IPS-11a (cell line): Measurements from ENCODE around the gene NKD1.

ENCODE experiments used
- H3K4me3 ChIP-seq: one replicate; pipeline ENCODE4 v1.5.1; 2013; ENCODE audit warnings: low read depth, low read length, control low read depth

NKD1 gene

DNA sequence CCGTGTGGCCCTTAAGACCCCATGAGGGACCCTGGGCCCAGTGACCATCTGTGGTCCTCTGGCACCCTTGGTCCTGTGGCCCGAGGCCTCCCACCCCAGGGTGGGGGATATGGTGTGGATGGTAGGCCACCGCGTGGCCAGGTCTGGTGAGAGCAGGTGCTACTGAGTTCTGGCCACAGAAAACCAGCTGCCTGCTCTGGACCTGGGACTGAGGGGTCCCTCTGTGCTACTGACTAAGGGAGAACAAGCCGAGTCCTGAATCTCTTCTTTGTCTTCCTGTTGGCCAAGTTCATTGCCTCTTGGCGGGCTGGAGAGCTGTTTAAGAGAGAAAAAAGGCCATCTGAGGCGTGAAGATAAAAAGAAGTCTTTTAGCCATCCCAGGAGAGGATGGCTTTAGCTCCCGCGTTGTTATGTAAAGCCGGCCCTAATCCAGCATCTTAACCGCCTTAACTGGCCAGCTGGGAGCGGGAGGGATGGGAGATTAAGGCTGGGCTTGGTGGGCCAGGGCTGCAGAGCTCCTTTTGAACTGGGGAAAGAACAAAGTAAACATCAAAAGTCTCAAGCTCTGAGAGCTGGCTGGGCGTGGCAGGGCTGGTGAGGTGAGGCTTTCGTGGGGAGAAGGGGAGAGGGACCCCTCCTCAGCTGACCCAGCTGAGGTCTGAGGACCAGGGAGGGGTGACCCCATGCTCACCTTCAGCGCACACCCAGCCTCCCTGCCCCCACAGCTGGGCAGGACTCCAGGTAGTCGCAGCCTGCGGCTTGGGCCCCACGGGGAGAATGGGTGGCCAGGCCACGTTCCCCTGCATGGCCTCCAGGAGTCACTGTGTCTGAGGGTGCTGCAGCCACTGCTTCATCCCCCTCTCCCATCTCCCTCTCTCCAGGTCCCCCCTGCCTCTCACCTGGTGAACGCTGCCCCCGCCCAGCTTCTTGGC lies 62.4 kb downstream of the NKD1 start:
- no peak overlapping the region for H3K4me3 ChIP-seq

DNA sequence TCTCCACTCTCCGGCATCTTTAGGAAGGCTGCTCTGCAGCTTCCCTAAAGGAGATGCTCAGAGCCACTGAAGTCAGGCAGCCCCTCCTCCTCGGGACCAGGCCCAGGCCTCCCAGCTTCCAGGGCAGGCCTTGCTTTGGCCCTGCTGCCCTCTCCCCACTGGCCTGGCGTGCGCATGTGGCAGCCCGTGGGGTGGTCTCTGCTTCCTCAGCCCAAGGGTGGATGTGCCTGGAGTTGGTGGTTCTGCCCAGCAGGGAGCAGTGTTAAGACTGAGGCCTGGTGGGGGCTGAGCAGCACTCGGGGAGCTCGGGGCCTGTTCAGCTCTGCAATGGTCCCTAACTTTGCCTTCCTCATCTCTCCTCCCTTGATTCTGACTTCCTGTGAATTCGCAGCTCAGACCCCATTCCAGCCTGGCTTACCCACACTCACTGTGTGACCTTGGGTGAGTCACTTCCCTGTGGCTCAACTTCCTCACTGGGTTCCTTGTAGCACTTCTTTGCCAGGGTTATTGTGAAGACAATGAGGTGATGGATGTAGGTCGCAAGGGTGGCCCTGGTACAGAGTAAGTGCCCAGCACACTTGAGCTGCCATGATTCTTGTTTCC lies 63.2 kb downstream of the NKD1 start:
- no peak overlapping the region for H3K4me3 ChIP-seq

DNA sequence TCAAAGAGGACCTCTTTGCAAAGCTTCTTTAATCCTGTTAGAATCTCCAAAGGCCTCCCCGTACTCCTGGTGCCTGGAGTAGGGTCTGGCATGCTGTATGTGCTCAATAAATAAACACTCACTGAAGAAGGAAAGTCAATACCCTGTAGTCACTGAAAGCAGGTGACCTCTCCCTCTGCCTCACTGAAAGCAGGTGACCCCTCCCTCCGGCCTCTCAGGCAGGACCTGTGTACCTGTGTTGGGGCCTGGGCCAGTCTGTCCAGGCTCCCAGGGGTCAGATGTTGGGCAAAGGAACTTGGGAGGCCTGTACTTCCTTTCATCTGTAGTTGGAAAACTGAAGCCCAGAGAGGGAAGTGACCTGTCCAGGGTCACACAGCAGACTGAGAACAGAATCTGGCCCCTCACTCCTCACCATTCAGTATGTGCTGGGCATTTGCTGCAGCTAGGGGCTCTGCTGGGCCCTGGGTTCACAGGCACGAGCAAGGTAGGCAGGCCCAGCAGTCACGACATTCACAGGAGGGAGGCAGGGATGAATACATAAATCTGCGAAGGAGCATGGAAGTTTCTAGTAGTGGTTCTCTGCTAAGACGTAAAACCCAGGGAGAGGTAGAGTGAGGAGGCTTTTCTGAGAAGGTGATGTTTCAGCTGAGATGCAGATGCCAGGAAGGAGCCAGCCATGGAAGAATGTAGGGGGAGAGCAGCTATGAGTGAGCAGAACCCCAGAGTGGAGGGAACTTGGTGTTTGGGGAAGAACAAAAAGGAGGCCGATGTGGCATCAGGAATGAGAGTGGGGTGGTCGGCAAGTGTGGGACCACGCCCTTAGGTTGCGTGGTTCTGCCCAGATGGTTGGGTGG lies 64.0 kb downstream of the NKD1 start:
- no peak overlapping the region for H3K4me3 ChIP-seq

DNA sequence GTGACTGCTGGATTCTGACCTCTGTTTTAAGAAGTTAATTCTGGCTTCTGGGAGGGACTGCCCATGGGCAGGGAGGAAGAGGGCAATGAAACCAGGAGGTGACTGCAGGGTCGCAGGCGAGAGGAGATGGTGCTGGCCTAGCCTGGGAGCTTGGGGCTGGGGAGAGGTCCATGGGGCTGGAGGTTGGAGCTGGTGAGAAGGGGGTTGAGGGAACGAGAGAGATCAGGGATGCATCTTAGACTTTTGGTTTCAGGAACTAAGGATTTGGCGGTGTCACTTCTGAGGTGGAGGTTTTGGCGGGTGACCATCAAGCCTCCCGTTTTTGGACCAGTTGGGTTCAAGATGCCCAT lies 64.6 kb downstream of the NKD1 start:
- no peak overlapping the region for H3K4me3 ChIP-seq

DNA sequence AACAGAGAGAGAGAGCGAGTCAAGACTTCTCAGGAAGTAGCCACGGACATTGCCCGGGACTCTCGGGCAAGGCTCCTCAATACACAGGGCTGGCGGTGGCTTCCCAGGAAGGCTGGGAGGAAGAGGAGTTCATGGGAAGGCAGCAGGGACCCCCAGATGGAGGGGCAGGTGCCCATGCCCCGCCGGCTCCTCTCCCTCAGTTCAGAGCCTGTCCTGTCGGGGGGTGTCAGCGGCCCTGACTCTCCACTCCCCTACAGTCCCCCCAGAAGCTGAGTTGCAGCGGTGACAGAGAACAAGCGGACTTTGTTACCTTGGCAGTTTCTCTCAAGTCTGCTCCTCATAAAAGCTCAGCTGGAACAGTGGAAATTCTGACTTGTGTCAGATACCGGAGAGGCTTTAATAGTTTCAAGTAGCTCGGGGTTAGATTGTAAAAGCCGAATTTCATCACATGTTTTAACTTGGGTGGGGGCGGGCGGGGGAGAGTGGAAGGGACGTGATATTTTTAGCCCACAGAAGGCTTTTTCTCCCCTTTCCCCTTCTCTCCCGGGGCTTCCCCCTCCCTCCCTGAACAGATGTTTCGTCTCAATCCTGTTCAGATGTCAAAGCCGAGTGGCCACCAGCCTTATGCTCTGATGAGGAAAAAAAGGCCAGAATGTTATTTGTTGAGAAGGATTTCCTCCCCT lies 65.2 kb downstream of the NKD1 start:
- no peak overlapping the region for H3K4me3 ChIP-seq

DNA sequence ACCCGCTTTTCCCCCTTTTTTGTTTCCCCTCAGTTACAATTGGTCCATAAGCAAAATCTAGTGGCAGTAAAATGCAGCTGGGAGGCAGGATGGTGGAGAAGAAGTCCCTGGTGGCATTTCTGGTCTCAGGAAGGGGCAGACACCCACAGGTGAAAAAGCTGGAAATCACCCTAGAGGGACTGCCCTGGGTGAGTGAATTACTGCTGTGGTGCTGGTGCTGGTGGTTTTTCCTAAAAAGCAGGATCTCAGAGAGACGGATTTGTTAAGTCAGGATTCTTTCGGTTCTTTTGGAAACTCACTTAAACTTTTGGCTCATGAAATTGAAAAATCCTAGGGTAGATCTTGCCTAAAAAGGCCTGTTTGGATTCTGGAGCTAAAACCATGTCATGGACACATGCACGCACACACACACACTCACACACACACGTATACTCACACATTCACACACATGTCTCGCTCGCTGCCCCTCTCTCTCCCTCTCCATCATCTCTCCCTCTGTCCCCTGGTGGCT lies 65.8 kb downstream of the NKD1 start:
- no peak overlapping the region for H3K4me3 ChIP-seq

DNA sequence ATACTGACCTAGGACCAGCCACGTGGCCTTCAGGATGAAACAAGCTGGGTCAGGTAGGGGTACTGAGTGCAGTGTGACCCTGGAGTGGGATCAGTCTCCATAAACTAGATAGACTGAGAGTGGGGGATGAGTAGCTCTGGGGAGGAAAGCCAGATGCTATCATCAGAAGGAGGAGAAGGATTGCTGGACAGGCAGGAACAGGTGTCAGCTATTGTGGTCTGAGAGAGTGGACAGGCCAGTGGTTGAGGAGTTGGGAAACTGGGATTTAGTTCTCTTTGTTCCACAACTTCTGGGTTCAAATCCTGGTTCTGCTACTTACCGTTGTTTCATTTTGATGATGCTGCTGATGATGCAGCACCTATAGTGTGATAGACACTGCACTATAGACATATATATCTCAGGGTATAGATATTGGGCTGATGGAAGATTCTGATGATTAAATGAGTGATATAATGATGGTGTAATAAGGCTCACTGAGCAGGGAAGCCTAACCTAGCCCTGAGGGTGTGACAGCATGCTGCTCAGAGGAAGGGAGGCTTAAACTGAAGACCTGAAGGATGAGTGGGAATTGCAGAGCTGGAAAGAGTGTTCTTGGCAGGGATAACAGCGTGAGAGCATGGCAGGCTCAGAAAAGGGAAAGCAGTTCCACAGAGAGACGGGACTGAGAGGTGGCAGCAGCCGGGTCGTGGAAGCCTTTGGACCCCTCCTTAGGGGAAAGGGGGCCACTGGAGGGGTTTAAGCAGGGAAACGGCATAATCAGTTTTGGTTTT lies 66.9 kb downstream of the NKD1 start:
- H3K4me3 ChIP-seq = no peak overlapping the region

DNA sequence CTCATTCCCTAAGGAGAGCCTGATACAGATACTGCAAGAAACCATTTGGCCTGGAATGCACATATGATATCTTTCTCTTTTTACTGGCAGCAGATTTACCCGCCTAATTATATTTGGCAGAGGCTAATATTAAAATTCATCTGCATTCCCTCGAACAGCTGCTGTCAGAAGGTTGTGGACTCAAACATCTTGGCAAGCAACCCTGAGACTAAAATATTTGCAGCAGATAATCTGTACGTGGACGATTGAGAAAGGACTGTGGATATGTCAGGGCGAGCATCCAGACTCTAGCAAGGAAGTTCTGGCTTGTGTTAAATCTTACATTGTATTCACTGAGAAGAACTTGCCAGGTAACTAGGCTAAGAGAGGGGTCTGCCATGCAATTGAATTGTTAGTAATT lies 67.7 kb downstream of the NKD1 start:
- H3K4me3 ChIP-seq = no peak overlapping the region

DNA sequence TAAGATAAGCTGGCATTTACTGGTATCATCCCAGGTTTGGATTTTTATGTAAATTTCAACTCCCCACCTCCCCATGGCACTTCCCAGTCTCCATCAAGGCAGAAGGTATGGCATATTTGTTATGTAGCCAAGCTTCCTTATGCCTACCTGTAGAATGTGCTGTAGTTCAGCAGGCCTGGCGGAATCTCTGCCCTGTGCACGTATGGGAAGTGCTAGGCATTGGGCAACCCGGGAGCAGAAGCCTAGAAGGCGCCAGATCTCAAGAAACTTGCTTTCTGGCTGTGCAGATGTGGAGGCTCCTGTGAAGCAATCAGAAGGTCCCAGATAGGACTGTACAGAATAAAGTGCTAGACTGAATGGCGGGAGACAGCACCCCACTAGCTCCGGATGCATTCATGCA lies 68.2 kb downstream of the NKD1 start:
- H3K4me3 ChIP-seq = no peak overlapping the region

DNA sequence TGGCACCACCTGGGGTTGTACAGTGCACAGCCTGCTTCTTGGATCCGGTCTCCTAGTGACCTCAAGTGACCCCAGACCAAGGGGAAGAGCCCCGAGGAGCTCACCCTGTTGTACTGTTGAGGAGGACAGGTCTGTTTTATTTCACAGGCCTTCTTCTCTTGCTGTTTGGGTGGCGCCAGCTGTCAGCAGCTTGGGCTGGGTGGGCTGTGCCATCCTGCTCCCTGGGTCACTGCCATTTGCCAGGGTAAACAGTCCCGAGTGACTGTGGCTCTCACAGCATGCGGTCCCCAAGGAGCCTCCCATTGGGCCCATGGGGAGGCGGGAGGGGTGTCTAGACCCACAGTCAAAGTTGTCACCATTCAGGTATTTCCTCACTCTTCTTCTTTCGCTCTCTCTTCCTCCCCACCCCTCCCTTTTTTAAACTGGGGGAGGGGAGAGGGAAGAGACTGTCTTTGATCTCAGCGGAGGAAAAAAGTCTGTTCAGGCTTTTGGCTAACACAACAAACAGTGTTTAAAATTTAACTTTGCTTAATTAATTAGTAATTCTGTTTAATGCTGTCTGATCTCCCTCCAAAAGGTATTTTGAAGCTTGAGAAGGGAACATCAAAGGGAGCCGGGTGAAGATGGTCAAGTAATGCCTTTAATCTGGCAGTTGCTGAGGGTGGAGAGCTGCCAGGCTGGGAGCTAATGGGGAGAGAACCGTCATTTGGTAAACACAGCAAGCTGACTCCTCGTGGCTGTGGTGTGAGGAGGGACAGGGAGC lies 68.9 kb downstream of the NKD1 start:
- no peak overlapping the region for H3K4me3 ChIP-seq

DNA sequence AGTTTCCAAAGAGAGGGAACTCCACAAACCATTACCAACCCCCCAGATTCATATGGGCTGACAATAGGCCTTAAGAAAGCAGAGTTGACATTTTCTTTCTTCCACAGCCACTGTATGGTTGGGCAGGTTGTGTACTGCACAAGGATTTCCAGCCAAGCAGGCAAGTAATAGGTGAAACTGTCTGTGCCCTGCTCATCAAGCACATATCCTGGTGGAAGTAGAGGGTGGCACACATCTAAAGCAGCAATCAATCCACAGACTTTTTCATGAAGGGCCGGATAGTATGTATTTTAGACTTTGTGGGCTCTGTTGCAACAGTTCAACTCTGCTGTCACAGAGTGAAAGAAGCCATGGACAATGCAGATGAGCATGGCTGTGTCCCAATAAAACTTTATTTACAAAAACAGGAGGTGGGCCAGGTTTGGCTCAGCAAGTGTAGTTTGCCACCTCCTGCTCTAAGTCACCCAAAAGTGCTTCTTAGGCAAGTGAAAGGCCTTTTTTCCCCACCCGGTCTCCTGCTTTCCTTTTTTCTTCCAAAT lies 69.5 kb downstream of the NKD1 start:
- no peak overlapping the region for H3K4me3 ChIP-seq

DNA sequence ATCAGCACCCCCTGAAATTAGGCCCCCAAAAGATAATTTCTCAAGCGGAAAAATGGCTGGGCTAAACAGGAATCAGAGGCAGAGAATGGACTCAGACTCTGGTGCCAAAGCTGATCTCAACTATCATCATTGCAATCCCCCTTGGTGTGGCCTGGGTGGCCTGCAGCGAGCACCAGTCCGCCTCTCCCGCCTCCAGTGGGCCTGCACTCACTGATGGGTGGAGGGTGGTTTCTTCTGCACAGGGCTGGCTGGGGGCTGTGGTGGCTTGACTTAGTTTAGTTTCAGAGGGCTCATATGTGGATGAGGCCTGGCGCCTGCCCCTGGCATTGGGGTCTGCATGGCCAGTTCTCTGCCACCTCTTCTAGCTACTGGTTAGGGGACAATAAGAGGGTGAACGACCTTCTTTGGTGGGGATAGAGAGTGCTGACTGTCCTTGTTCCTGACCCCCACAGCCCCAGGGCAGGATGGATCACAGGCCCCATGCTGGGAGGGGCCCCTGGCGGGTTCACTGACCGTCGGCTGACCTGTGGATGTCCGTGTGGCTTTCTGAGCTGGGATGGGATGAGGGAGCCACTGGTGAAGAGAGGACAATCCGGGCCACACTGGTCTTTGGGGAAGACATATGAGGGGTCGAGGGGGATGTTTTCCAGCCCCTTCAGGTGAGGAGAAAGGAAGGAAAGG lies 70.2 kb downstream of the NKD1 start:
- no peak overlapping the region for H3K4me3 ChIP-seq

DNA sequence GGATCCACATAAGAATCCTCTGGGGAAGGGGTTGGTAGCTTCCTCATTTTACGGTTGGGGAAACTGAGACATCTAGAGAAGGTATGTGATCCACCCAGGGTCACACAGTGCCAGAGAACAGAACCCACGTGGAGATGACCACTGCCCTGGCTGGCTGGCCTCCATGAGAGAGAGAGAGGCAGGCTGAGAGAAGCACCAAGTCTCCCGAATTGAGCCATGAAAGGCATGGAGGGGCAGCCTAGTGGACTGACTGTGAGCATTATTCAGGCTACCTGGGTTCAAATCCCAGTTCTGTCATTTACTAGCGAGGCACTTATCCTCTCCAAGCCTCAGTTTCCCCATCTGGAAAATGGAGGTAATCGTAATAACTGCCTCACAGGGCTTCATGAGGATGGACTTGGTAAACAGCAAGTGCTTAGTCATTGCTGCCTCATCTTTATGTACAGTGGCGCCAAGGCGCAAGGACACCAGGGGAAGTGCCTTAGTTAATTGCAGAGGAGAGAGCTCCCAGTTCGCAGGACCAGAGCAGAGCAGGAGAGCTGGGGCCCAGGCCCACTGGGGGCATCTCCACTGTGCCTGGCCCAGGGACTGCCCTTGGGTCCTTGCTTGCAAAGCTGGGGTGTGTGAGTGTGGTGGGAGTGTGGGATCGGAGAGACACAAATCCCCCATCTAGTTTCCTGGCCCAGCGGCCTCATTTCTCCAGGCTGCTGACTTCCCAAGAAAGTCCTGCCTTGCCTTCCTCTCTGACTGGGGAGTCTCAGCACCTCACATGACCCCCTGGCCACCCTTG lies 71.7 kb downstream of the NKD1 start:
- no peak overlapping the region for H3K4me3 ChIP-seq

DNA sequence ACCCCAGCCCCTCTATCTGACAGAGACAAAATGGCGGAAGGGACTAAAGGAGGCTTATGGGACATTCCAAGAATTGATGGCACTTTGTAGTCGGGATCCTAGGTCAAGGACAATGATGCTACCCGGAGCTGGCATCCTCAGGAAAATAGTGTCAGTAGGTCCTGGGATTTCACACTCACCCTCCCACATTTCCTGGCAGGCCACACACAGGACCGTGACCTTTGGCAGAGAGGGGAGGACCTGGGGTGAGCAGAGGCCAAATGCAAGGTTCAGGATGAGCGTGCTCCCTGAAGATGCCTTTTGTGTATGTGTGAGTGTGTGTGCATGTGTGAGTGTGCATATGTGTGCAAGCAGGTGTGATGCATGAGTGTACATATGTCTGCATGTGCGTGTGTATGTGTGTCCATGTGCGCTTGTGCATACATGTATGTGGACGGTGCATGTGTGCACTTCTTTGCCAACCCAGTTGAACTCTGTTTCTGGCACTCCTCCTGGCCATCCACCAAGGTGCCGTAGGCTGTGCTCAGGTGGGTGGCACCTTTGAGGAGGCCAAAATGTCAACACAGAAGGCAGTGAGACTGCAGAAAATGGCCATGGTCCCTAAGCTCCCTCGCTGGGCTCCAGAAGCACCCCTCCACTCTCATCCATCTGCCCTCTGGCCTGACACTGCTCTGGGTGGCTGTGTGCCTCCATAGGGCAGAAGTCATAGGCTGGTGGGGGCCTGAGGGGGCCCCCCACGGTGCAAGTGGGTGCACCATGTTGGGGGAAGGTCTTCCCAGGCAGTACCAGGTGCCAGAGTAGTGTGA lies 72.7 kb downstream of the NKD1 start:
- no peak overlapping the region for H3K4me3 ChIP-seq

DNA sequence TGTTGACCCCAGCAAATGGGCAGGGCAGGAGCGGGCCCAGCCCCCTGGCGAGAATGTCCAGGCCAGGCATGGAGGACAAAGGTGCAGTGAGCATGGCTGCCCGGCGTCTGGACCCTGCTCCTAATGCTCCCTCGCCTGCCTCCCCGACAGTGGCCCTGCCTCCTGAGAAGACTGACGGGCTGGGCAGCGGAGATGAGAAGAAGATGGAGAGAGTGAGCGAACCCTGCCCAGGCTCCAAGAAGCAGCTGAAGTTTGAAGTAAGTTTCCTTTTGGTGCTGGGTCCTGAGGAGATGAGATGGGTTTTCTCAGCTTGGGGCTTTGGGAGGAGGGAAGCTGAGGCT lies 73.2 kb downstream of the NKD1 start:
- no peak overlapping the region for H3K4me3 ChIP-seq

DNA sequence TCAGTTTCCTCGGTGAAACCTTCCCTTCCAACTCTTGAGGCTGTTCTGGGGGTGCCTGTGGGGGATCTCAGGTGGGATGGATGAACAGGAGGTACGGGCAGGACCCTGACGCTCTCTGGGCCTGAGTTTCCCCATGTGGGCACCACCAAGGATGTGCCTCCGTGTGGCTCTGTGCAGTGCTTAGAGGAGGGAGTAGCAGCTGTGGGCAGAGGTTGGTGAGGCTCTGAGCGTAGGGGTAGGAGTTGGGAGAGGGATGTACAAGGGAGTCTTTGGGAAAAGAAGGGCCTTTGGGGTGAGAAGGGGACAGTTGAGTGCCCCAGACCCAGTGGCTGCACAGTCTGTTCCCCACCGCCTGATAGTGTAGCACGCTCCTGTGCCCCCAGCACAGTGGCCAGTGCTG lies 73.8 kb downstream of the NKD1 start:
- no peak overlapping the region for H3K4me3 ChIP-seq
